Thyroid gland (tissue), 4 donors: ENCODE measurements around the gene PDXP. TPM values are rescaled to one million over a fixed set of nuclear protein-coding genes. Genes with fewer than 3 reads are reported as not detected.

Experiments
- DNase-seq, 2 donors: peaks; one replicate each; pipeline ENCODE4 v3.0.0-alpha.2; 2019
- H3K27ac ChIP-seq, 3 donors: fragments of 200-600 bp; sonication (generic); 1 replicate in 2 of 3; 2 replicates in 1 of 3; pipeline ENCODE4 v1.5.1; 2016 to 2019; ENCODE audit warnings: mild to moderate bottlenecking in 1 of 3, moderate library complexity in 1 of 3
- H3K27me3 ChIP-seq: fragments of 200-600 bp; sonication (generic); one replicate; pipeline ENCODE4 v1.5.1; 2019
- H3K36me3 ChIP-seq, 2 donors: fragments of 200-600 bp; sonication (generic); one replicate each; pipeline ENCODE4 v1.5.1; 2016 to 2019
- H3K4me1 ChIP-seq, 2 donors: fragments of 200-600 bp; sonication (generic); one replicate each; pipeline ENCODE4 v1.5.1; 2017 to 2019
- H3K4me3 ChIP-seq, 3 donors: fragments of 200-600 bp; sonication (generic); replicated peaks in 1 of 3; 1 replicate in 2 of 3; 2 replicates in 1 of 3; pipeline ENCODE4 v1.5.1; 2016; ENCODE audit warnings: mild to moderate bottlenecking in 1 of 3
- H3K9me3 ChIP-seq: fragments of 200-600 bp; sonication (generic); one replicate; pipeline ENCODE4 v1.5.1; 2017
- CTCF ChIP-seq, 6 experiments: fragments of 200-600 bp in 3 of 6; fragments of 450-650 bp in 3 of 6; sonication (generic) in 3 of 6; IDR thresholded peaks; one replicate each; pipeline ENCODE4 v1.5.1; 2016 to 2019; ENCODE audit warnings: antibody characterized with exemption in 6 of 6, mild to moderate bottlenecking in 2 of 6, inconsistent platforms in 1 of 6, moderate library complexity in 1 of 6
- POLR2A ChIP-seq, 2 donors: fragments of 450-650 bp; IDR thresholded peaks; one replicate each; pipeline ENCODE4 v1.6.1; 2017; ENCODE audit warnings: antibody characterized with exemption in 2 of 2, mild to moderate bottlenecking in 2 of 2, moderate library complexity in 1 of 2
- WGBS, 2 donors: methylation state at CpG; one replicate each; pipeline ENCODE4 v1.1.5; 2017; 5-methylcytosine and 5-hydroxymethylcytosine counted together
- intact Hi-C: fragments of 100-400 bp; cut with DNase I; formaldehyde crosslinking; loops from one replicate; pipeline ENCODE4 v1.15.1; 2023
- total RNA-seq, 4 donors: library from RNA; depleted of rRNA; stranded (reverse); fragments of >200 nt; gene quantifications; one replicate each; pipeline ENCODE4 v1.2.3, GENCODE V29; 2016

PDXP gene
- total RNA-seq, 4 donors from 2014 or later: 4.2 to 15.8 (median 12.3) TPM

DNA sequence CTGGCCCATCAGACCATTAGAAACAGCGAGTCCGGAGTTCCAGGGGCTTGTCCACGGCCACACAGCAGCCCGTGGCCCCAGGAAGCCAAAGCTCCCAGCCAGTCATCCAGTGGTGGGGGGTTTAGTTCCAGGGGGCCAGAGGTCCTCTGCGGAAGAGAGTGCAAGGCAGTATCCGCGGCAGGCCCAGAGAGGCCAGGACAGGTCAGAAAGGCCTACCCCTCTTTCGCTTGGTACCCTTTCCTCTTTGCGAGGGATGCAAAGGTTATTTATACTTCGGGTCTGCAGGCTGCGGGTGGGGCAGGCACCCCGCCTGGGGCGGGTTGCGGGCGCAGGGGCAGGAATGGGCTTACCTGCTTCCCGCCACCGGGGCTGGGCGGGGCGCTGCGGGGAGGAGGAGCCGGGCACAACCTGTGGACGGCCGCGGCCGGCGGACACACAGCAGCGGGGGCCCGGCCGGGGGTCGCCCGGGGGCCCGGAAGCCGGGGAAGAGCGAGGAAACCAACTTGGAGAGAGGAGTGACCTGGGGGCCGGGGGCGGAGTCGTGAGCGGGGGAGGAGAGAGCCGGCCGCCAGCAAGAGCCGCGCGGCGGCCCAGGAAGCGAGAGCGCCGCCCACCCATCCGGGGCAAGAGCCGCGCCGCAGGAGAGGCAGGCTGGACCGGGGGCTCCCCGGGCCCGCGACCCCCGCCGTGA is 19.3 kb upstream of the PDXP start, which contains the start of gene SH3BP1:
SH3BP1 (plus strand) TSS at position 600 of the 691 bp plus-strand sequence. CDS start 119 bp downstream, outside the sequence.
- Histone ChIP-seq H3K9me3 (no peaks in the 10 kb centered on the region), H3K27ac (peak within 1 kb of the TSS in 2 of 3 donors; percentile 7 to 34), H3K27me3 (no peaks in the 10 kb centered on the region), H3K36me3 (no peaks in the 10 kb centered on the region), H3K4me1 (peaks cover 7 to 30% of the 10 kb centered on the region in 2 donors), H3K4me3 (peak within 1 kb of the TSS; percentile 33 to 52 (median 47))
- 10 to 51% methylated on average over 5 to 44 of the region's 57 CpGs for WGBS, 2 donors
- no peak for TF ChIP-seq CTCF (IDR thresholded peaks at IDR 0.05)
- TF ChIP-seq POLR2A (IDR thresholded peaks at IDR 0.05): no peak
- DNase-seq: peak; percentile 59 to 60
- intact Hi-C loops: no loop called here

- intact Hi-C loops: loop anchor here (5.0 to 10.0 kb wide), 2 partner anchors 47 to 155 kb away; partner anchors contain the start of gene NOL12
- Histone ChIP-seq H3K4me1 (peaks cover 7 to 23% of the 10 kb centered on the region in 2 donors), H3K4me3 (peak overlapping the region; percentile 33 to 52 (median 47)), H3K27me3 (no peaks in the 10 kb centered on the region), H3K27ac (peak overlapping the region in 2 of 3 donors; percentile 7 to 34), H3K36me3 (no peaks in the 10 kb centered on the region), H3K9me3 (no peaks in the 10 kb centered on the region)
- TF ChIP-seq POLR2A (IDR thresholded peaks at IDR 0.05) (no peak), CTCF (IDR thresholded peaks at IDR 0.05) (no peak)
- DNase-seq: no peak
- WGBS, 2 donors: 15 to 21% methylated on average over 7 to 13 of the region's 27 CpGs
Measured at GRCh38 chr22:37639771-37640590, 18.5 kb upstream of the PDXP start.

DNA sequence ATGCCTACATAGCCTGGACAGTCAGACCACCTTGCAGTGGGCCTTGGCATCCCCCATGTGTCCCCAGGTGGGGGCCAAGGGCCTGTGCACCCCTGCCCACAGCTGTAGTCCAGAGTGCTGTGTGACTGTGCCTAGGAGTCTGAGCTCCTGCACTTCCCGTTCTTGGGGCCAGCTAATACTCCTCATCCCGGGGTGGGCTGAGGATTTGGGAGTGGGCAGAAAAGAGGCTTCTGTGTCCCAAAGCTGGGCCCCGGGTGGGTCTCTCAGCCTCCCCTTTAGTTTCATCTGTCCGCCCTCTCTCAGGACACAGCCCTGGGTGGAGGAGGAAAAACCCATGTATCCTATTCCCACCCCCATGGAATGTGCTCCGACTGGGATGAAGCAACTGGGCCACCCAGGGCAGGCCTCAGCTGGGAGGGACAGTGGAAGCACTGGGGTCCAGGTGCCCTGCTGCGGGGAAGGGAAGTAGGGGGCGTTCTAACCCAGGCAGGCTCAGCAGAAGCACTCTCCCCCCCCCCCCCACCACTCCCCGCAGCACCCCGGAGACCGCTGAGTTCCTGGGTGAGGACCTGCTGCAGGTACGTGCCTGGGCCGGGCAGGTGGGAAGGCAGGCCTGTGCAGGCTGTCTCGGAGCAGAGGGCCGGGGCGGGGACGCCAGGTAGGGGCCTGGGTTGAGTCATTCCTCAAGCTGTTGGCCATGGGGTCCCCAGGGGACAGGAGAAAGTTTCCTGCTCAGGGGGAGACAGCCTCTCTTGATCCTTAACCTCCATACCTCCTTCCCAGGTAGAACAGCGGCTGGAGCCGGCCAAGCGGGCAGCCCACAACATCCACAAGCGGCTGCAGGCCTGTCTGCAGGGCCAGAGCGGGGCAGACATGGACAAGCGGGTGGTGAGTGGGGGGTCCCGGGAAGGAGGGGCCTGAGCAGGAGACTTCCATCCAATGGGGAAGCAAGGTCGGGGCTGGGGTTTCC is 17.6 kb upstream of the PDXP start:
- intact Hi-C loops: loop anchor here (5.0 to 10.0 kb wide), 2 partner anchors 46 to 154 kb away; partner anchors contain the start of gene NOL12
- no peak for DNase-seq
- WGBS, 2 donors: 85 to 87% methylated on average over 7 to 13 of the region's 24 CpGs

DNA sequence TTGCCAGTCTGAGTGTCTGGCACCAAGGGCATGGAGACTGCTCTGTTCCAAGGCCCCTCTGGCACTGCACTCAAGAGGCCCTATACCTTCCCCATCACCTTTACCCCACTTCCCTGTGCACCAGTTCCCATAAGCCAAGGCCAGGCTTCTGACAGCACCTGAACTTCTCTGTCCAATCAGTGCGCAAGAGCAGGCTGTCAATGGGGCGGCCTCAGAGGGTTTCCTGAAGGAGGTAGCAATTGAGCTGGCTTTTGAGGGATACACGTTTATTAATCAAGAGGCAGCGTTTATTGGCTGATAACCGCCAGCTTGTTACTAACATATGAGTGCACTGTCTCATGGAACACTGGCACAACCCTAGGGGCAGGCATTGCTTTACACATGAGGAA is 17.0 kb upstream of the PDXP start:
- TF ChIP-seq POLR2A (IDR thresholded peaks at IDR 0.05): no peak
- no peak for TF ChIP-seq CTCF (IDR thresholded peaks at IDR 0.05)
- Histone ChIP-seq H3K9me3 (no peaks in the 10 kb centered on the region), H3K4me1 (peaks cover 7 to 23% of the 10 kb centered on the region in 2 donors), H3K27me3 (no peaks in the 10 kb centered on the region), H3K36me3 (no peaks in the 10 kb centered on the region), H3K4me3 (no peak overlapping the region), H3K27ac (no peak overlapping the region)
- 96 to 98% methylated on average over 5 of the region's 5 CpGs for WGBS, 2 donors
- DNase-seq: no peak
- intact Hi-C loops: loop anchor here (5.0 to 10.0 kb wide), 2 partner anchors 46 to 153 kb away; partner anchors contain the start of gene NOL12

More for the DNA sequence above, 17.6 kb upstream of the PDXP start:
- Histone ChIP-seq H3K27ac (no peak overlapping the region), H3K4me1 (peaks cover 7 to 23% of the 10 kb centered on the region in 2 donors), H3K4me3 (no peak overlapping the region), H3K36me3 (no peaks in the 10 kb centered on the region), H3K27me3 (no peaks in the 10 kb centered on the region), H3K9me3 (no peaks in the 10 kb centered on the region)
- no peak for TF ChIP-seq POLR2A (IDR thresholded peaks at IDR 0.05)
- no peak for TF ChIP-seq CTCF (IDR thresholded peaks at IDR 0.05)
